HG03064 (cell line): ENCODE measurements around the gene ASB10.

Experiments
- ATAC-seq: cut with Tn5 transposase; IDR thresholded peaks from one replicate; pipeline ENCODE4 v1.9.1; 2021; ENCODE audit warnings: low read depth; ENCODE audit not compliant: unreplicated experiment

Gene ASB10

DNA sequence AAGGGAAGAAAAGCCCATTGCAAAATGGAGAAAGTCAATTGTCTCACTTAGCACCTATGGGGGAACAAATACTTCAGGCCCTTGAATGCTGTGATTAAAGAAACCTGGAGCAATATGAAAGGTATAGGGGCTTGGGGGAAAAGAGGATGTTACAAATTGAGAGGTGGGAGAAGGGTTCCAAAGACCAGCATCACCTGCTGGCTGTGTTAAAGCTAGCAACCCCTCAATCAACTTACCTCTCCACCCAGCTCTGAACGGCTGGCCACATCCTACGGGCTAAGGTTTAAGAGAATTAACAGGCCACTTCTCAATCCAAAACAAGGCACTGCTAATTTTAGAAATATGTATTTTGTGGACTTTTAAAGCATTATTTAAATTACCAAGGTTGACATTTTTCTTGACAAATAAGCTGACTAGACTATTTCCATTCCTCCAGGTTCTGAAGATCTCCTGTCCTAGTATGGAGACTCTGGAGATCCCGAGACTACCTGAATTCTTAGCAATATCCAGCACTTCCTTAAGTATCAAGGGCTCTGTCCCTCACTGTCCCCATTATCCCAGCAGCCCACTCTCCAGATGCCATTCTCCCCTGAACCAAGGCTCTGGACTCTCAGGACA lies 24.2 kb upstream of the ASB10 start:
- no peak for ATAC-seq

DNA sequence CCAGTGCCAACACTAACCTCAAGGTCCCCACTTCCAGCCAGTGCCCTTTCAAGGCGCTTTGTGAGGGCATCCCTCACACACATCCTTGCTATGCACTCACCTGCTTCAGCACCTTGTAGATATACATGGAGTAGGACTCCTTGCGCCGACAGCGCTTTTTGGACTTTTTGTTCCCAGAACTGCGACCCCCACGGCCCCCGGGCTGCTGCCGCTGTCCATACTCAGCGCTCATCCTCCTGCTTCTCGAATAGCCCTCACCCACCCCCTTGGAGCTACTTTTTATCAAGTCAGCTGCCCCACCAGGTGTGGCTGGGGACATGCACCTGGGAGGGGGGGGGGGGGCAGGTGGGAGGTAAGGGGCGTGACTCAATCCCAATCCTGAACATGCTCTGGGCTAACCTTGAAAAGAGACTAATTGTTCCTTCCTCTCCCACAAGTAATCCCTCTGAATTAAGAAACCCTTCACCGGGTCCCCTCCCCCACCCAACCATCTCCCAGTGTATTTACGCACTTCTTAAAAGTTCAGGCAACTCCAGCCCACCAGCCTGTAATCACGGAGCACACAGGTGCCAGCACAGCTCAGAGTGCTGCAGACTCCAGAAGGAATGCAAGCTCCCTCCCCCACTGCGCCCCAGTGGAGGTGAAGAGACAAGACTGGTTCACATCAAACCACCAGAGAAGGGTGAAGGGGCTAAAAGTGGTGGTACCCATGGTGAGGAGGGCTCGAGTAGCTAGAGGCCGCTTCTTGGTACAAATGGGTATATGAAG lies 23.2 kb upstream of the ASB10 start, which contains the start of gene H2BK1:
Gene H2BK1 (minus strand): TSS at position 402 of the 768 bp plus-strand sequence. CDS start 170 bp downstream, at position 232.
- ATAC-seq, result no peak

DNA sequence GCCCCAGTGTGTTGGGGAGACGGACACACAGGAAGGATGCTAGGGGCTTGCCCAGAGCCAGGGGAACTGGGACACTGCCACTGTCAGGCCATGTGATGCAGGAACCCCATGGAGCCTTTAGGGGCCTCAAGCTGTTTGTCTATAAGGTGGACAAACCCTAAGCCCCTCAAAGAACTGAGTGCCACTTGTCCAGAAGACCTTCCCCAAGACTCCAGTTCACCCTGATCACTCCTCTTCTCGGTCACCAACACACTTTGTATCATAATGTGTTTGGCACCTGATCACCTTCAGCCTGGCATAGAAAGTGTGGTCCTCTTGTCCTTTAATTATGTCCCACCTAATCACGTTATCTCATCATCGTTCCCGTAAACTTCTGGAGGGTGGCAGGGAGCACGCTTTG lies 22.5 kb upstream of the ASB10 start:
- no peak for ATAC-seq

DNA sequence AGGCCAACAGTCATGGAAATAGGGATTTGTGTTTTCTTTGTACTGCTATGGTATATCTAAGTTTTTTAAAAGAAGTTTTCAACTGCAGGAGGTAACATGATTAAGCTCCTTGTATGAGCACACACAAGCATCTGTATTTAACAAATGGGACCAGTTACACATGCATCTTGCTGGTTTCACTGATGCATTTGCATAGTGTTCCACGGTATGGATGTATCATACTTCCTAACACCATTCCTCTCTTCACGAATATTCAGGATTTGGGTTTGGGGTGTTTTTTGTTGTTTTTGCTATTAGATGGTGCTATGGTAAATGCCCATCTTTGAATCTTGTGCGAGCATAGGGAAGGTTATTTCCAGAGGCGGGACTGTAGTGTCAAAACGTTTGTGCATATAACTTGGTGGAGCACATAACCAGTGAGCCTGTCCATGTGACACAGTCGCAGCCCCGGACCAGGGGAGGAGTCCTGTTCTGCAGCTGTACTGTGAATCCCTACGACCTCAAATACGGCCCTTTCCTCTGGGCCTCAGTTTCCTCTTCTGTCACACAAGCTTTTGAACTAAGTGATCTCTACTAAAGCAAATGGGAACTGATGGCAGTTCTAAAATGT lies 21.3 kb upstream of the ASB10 start:
- ATAC-seq, result no peak

DNA sequence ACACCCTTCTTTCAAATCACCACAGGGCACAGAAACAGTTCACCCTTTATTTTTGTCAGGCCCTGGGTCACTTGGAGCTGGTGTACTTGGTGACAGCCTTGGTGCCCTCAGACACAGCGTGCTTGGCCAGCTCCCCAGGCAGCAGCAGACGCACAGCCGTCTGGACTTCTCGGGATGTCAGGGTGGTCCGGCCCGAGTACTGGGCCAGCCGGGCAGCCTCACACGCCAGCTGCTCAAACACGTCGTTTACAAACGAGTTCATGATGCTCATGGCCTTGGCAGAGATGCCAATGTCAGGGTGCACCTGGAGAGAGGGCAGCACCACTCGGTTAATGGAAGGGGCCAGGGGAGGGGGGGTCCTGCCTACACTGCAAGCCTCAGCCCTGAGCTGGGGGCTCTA lies 20.8 kb upstream of the ASB10 start:
- ATAC-seq, result no peak

DNA sequence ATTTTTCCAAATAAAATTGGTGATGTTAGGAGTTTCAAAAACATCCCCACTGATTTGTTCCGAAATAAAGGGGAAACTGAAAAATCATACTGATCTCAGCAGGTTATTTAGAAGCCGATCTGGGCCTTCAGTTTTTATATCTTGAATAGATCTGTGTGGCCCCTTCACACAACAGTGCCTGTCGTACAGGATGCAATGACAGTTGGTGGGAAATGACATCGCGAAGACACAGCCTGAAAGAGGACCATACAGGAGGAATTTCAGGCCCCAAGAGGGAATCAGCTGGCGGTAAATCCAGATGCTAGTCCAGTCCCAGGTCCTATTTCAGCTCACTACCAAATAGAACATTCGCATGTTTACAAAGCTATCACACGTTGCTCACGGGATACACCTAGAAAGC lies 20.3 kb upstream of the ASB10 start:
- ATAC-seq, result no peak

DNA sequence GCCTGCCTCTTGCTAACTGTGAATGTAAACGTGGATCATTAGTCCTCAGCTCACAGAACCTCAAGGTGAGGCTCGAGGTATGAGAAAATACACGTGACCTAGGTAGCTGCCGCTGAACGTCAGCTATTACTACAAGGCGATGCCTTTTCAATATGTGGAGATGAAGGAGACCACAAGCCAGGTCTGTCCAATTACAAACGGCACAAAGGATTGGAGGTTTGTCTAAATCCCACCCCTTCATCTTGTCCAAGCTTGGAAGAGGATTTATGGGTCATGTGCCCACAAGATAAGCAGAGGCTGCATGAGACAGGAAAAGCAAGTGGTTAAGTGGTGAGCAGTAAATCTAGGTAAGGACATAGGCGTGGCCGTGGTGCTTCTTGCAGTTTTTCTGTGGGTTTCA lies 19.9 kb upstream of the ASB10 start:
- no peak for ATAC-seq

DNA sequence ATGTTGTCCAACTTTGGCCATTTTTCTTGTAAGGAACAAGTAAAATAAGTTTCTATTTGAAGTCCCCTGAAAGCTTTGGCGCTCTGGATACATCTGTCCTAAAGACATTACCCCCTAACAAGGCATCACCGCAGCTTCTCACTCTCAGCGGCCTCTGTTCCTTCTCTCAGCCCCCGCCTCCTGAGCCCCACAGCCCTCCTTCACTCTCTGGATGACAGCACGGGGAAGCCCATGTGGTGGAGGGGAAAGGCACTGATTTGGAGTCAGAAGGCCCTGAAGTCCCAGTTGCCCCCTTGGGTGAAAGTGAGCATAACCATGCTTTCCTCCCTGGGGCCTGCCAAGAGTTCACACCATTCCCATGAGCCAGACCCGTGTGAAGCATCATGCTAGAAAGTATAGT lies 18.7 kb upstream of the ASB10 start:
- ATAC-seq, result no peak

DNA sequence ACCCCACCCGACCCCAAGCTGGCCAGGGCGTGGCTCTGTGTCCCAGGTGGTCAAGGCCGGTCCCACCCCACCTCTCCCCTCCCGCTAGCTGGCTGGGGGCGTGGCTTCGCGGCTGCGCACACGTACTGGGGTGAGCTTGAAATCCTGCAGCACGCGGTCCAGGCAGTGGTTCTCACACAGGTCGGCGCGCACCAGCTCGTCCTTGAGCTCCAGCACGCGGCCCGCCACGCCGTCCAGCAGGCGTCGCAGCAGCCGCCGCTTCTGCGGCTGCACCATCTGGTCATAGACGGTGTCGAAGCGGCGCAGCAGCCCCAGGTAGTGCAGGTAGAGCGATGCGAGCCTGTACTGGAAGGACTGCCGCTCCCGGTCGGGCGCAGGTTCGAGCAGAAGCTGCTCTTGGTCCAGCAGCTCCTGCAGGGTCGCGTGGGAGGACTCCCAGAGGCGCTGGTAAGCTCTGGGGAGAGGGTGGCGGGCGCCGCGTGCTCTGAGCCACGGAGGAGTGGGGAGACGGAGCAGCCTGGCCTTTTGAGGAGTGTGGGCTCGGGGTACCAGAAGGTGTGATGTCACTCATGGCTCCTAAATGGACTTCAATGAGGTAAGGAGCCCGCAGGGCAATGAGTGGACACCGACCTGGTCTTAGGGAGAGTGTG lies 17.5 kb upstream of the ASB10 start:
- no peak for ATAC-seq

DNA sequence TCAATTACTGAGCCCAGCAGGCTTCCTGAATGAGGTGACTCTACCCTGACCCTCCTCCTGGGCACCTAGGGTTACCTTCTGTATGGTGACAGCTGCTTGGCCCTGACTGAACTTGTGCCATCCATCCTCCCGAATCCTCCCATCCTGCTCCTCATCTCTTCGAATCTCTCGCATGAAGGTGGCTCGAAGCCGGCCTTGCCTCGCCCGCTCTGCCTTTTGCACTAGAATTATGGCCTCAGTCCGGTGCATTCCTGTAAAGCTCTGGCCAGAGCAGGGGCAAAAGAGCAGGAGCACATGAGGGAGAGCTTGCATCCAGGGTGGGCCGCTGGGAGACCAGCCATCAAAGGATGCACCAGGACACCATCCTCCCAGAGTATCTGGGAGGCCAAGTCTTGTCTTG lies 15.8 kb upstream of the ASB10 start:
- ATAC-seq, result no peak

DNA sequence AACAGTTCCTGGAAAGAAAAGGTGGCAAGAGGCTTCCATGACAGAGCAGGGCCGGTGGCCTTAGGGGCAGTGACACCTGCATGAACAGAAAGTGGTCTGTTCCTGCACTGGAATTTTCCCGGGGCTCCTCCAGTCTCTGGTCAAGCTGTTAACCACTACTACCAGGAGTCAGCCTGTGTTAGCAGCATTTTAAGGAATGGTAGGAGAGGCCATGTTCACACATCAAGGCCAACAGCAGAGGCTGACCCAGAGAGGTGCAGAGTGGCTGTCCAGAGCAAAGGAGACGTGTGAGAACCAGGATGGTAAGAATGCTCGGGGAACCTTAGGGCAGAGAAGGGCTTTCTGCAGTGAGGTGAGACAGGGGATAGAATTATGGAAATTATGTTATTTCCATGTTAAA lies 14.7 kb upstream of the ASB10 start:
- ATAC-seq, result no peak

DNA sequence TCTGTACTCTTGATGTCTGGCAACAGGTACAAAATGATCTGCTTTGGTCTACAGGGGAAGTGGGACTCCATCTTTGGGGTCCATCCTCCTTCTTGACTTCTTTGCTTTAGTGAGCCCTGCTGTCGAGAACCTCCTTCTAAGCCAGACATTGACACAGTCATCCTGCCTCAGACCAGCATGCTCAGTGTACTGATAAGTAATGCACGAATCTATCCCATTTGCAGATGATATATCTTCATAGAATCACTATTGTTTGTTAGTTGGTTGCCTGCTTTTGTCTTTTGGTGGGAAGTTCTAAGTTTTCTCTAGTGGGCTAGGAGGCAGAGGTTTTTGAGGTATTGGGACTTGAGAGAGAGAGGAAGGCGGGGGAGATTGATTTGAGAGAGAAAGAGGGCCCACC lies 14.3 kb upstream of the ASB10 start:
- ATAC-seq, result no peak

DNA sequence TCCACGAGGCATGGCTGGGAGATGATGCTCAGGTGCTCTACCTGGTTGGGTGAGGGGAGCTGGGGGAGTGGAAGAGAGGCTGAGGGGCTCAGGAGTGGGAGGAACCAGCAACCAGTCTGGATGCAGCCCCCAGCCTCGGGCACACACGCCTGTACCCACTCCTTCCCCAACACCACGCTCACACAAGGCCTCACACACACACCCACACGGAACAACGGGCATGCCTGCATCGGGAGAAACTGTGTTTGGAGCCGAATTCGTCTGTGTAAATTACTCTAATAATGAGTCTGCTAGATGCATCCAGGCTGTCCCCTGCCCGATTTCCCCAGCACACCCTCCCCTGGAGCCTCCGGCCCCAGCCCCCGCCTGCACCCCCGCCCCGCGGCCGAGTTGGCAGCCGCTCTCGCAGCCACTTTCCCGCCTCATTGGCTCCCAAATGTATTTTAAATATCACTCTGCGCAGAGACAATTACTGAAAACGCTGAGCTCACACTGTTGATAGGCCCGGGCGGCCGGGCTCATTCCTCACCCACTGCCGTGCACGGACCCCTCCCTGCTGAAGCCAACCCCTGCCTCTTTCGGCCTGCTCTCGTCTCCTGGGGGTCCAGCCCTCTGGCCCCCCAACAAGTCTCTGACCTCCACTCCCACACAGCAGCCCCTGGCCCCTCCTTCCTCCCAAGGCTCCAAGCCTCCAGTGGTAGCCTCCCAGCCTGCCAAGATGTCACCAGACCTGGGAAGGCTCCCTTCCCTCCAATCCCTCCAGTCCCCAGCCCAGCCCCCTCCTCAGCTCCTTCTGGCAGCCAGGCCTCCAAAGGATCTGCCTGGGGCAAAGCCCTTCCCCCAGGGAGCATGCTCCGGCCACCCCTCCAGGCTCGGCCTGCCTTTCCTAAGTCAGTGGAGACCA lies 12.1 kb upstream of the ASB10 start:
- no peak for ATAC-seq

DNA sequence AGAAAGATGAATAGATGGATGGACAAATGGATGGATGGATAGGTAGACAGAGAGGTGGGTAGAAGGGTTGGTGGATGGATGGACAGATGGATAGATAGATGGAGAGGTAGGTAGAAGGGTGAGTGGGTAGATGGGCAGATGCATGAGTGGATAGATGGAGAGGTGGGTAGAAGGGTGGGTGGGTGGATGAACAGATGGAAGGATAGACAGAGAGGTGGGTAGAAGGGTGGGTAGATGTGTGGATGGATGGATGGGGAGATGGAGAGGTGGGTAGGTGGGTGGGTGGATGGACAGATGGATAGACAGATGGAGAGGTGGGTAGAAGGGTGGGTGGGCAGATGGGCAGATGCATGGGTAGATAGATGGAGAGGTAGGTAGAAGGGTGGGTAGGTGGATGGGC lies 10.9 kb upstream of the ASB10 start:
- ATAC-seq, result no peak

DNA sequence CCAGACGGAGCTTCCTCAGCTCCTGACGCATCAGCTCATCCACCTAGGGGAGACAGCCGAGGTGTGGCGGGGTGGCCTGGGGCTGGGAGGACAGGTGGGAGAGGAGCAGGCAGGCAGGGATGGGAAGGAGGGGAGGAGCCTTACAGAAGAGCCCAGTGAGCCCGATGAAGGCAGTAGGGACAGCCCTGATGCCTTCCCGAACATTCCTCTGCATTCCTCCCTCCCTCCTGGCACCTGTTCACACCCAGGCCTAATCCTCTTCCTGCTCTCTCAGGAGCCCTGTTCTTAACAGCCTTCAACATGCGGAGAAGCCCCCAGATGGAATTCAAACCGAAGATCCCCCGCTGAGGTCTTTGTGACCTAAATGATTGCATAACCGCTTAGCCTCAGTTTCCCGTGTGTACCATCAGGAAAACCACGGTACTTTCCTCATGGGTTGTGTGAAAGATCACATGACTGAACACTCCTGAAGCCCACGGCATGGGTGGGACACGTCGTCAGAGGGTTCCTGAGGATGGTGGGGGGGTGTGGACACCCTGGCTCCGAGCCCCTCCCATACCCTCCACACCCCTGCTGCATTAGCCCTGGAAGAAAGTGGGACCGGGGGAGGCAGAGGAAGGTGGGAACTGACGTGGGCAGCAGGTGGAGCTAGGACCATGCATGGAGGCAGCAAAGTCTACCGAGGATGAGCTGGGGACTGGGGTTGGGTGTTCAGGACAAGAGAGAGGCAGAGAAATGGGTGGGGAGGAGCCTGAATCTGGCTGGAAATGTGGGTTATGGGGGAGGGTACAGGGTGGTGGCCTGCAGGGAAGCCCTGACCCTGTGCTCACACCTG lies 8.8 kb upstream of the ASB10 start:
- no peak for ATAC-seq

DNA sequence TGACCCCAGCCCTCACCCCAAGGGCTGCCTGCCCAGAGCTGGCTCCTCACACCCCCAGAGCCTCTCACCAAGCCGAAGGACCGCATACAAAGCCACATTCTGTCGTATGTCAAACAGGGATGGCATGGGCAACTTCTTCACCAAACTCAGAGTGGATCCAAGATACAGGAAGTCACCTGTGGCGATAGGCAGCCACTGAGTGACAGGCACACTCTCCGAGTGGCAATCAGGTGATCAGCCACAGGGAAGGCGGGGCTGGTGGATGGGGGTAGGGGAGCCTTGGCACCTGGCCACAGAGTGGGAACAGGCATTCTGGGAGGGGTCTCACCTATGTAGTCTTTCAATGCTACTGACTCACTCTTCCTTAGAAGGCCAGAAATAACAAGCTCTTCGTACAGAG lies 7.1 kb upstream of the ASB10 start:
- ATAC-seq, result no peak

DNA sequence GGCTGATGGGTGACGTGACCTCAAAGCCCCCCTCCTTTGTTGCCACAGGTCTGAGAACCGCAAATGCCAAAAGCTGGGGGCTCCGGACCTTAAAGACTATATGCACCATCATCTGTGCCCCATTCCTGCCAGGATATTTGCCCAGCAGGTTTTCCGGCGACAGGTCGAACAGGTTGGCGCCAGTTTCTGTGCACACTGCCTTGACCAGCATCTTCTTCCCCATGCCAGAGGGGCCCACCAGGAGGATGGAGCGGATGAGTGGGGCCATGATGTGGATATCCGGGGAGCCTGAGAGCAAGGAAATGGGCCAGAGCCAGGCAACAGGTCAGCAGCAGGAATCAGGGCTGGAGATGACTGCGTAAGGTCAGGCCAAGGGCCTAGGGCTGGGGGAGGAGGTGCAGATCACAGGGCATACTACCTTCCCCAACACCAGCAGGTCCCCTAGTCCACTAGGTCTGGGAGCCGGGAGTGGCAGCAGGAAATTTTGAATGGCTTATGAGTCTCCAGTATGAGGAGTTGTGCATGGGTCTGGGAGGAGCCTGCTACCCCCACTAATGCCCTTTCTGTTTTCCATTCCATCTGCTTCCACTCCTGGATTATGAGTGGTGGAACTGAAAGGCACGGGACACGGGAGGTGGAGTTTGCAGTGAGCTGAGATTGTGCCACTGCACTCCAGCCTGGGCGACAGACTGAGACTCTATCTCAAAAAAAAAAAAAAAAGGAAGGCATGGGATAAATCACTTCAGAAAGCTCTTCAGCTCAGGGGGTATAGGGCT lies 6.3 kb upstream of the ASB10 start:
- no peak for ATAC-seq

DNA sequence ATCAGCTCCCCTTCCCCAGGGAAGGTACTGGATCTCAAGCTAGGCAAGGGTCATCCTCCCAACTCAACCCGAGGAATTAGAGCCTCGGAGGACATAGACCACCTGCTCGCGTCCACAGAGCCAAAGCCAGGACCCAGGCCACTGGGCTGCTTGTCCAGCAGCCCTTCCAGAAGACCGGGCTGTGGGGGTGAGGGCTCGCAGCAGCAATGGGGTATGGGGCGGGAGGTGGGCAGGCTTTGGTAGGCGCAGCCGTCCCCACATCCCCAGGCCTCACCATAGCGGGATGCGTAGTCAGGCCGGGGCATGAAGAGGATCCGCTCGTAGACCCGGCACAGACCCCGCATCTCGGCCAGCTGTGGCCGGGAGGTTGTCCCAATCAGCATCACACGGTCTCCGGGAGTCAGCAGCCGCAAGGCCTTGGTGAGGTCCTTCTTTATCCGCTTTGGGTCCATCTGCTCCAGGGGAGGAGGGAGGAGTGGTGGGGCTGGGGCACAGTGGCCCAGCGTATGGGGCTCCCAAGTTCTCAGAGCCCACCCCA lies 5.0 kb upstream of the ASB10 start:
- no peak for ATAC-seq

DNA sequence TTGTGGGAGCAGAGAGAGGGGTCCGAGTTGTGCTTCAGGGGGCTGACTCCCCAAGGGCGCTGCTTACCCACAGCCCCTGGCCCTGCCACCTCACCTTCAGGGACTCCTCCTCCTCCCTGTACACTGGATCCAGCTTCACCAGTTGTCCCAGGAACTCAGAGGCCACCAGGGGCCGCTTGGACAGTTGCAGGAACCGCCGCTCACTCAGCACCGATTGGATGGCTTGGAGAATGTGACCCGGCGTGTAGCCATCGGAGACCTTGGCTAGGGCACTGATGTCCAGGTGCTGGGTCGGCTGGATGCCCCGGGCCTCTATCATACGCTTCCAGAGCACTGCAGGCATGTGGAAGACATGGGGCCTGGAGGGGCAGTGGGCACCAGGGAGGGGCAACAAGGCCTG lies 4.5 kb upstream of the ASB10 start:
- no peak for ATAC-seq
